Mesodermal cell (in vitro differentiated cells): ENCODE results near the gene SSB.

Experiments used
- H3K27ac ChIP-seq: 2 replicates; pipeline ENCODE4 v1.7.0; 2013; ENCODE audit warnings: mild to moderate bottlenecking, low read depth, low read length, moderate library complexity; ENCODE audit not compliant: severe bottlenecking
- H3K36me3 ChIP-seq: 2 replicates; pipeline ENCODE4 v1.7.1; 2013; ENCODE audit warnings: mild to moderate bottlenecking, low read length, moderate library complexity; ENCODE audit not compliant: control insufficient read depth, insufficient read depth
- H3K4me1 ChIP-seq: one replicate; pipeline ENCODE4 v1.7.1; 2013; ENCODE audit warnings: mild to moderate bottlenecking, low read length; ENCODE audit not compliant: insufficient read depth, control insufficient read depth, poor library complexity, severe bottlenecking
- H3K4me3 ChIP-seq: 2 replicates; pipeline ENCODE4 v1.7.0; 2013; ENCODE audit warnings: low read length, control low read depth, mild to moderate bottlenecking; ENCODE audit not compliant: insufficient read depth, poor library complexity, severe bottlenecking; ENCODE audit errors: extremely low read depth
- H3K9me3 ChIP-seq: 2 replicates; pipeline ENCODE4 v1.7.1; 2013; ENCODE audit warnings: mild to moderate bottlenecking, low read length, moderate library complexity; ENCODE audit not compliant: control insufficient read depth
- WGBS, 2 experiments: methylation state at CpG; one replicate each; pipeline ENCODE4 v1.1.5; 2013; ENCODE audit warnings: missing lambda C conversion rate in 2 of 2; ENCODE audit not compliant: insufficient coverage in 2 of 2; 5-methylcytosine and 5-hydroxymethylcytosine counted together

The SSB gene

DNA sequence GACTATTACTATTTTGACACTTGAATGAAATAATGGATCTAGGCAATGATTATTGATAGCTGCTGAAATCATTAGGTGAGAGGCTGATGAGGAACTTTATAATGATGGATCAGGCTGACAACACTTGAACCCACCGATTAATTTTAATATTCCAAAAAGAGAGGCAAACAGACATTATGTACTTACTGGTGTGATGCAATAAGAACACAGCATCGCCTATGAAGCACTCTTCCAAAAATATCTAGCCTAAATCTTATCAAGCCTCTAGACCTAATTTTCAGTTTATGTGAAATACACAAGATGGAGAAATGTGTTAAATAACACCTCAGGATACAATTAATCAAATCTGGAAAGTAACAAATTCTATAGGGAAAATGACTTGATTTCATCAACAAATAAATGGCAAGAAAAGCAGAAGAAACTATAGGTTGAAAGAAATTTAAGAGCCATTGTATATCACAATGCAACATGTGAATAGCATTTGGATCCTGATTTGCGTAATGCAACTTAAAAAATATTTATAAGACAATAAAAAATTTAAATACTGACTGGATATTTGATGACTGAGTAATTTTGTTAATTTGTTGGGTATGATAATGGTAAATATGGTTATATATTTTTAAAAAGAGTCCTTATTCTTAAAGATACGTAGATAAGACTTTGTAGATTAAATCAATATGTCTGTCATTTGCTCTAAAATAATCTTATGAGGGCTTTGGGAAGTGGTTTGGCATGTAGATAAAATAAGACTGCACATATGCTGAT, 17.2 kb upstream of the SSB start:
- Histone ChIP-seq H3K4me1 (peaks cover 2% of the 10 kb centered on the region), H3K4me3 (no peak overlapping the region), H3K27ac (no peak overlapping the region), H3K36me3 (no peaks in the 10 kb centered on the region), H3K9me3 (no peaks in the 10 kb centered on the region)
- WGBS, 2 experiments: no CpG with 5 or more reads among the region's 4 CpGs

DNA sequence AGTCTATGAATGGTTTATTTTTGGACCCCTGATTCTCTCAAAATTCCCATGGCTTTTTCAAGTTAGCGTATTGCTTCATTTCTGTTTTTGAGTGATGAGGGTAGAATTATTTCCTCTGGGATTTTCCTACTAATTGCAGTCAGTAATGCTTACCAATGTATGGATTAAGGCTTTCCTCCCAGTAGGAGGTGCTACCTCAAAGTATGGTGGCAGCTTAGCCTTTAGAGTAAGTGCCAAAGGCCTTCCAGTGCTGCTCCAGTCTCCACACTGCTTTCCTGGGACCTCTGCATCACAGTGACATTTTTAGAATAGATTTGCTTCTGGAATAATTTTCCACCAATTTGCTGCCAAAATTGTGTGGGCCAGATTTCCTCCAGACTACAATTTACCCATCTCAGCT, 16.2 kb upstream of the SSB start:
- Histone ChIP-seq H3K36me3 (no peaks in the 10 kb centered on the region), H3K27ac (no peak overlapping the region), H3K4me1 (no peaks in the 10 kb centered on the region), H3K4me3 (no peak overlapping the region), H3K9me3 (no peaks in the 10 kb centered on the region)
- WGBS, 2 experiments: 100% methylated on average over 1 of the region's 1 CpG; no CpG with 5 or more reads in 1 of the 2 experiments

DNA sequence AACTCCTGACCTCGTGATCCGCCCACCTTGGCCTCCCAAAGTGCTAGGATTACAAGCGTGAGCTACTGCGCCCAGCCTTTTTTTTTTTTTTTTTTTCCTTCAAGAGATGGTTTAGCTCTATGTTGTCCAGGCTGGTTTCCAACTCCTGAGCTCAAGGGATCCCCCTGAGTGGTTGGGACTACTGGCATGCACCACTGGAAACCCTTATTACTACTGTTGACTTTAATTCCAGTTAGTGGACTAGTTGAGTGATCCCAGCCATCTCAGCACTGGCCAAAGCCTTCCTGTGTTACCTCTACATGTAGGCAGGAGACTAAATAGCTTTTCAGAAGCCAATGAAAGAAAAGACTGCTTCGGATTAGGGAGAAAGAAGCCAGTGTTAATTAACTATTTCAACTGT, 8.1 kb upstream of the SSB start:
- H3K9me3 ChIP-seq: no peaks in the 10 kb centered on the region
- no peaks in the 10 kb centered on the region for H3K36me3 ChIP-seq
- no peak overlapping the region for H3K27ac ChIP-seq
- no peak overlapping the region for H3K4me3 ChIP-seq
- WGBS, 2 experiments: 96 to 97% methylated on average over 4 of the region's 5 CpGs
- no peaks in the 10 kb centered on the region for H3K4me1 ChIP-seq

DNA sequence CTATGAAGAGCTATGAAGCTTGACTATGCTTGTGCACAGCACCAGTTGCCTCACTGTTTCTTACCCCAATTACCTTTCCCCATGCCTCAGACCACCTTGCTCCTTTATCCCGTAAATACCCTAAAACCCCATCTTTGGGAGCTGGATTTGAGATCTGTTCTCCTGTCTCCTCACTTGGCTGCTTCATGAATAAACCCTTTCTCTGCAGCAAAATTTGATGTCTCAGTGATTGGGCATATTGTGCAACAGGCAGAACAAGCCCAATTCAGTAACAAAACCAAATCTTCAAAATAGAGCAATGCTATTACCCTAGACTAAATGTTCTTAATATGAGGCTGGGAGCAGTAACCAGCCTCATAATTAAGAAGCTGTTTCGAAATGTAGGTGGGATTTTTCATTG, 3.5 kb upstream of the SSB start:
- Histone ChIP-seq H3K4me3 (no peak overlapping the region), H3K27ac (no peak overlapping the region), H3K9me3 (no peaks in the 10 kb centered on the region), H3K36me3 (no peaks in the 10 kb centered on the region), H3K4me1 (no peaks in the 10 kb centered on the region)
- WGBS, 2 experiments: 42 to 70% methylated on average over 1 of the region's 2 CpGs

DNA sequence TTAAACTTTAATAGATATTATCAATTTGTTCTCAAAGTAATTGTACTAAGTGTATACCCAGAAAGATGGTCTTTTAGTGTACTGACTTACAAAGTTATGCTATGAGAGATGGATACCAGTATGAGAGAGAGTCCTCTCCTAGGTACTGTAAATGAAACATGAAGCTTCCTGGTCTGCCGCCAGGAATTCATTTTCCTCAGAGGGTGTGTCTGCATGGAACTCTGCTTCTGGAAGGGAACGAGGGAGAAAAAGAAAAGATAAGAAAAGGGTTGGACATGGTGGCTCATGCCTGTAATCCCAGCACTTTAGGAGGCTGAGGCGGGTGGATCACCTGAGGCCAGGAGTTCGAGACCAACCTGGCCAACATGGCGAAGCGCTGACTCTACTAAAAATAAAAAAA, 2.2 kb upstream of the SSB start:
- WGBS, 2 experiments: 92 to 94% methylated on average over 4 to 6 of the region's 6 CpGs
- Histone ChIP-seq H3K27ac (no peak overlapping the region), H3K9me3 (no peaks in the 10 kb centered on the region)

DNA sequence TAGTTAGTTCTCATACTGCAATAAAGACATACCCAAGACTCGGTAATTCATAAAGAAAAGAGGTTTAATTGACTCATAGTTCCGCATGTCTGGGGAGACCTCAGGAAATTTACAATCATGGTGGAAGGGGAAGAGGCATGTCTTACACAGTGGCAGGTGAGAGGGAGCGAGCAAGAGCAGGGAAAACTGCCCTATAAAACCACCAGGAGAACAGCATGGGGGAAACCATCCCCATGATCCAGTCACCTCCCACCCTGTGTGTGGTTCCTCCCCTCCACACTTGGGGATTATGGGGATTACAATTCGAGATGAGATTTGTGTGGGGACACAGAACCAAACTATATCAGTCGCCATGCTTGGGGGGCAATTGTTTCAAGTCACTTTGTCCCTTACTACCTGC, 1.1 kb upstream of the SSB start:
- WGBS, 2 experiments: 100% methylated on average over 2 of the region's 5 CpGs; no CpG with 5 or more reads in 1 of the 2 experiments
- H3K4me1 ChIP-seq: no peaks in the 10 kb centered on the region
- no peak overlapping the region for H3K4me3 ChIP-seq

More for the DNA sequence above, 2.2 kb upstream of the SSB start:
- Histone ChIP-seq H3K36me3 (peaks cover 2% of the 10 kb centered on the region), H3K4me3 (no peak overlapping the region), H3K4me1 (no peaks in the 10 kb centered on the region)

DNA sequence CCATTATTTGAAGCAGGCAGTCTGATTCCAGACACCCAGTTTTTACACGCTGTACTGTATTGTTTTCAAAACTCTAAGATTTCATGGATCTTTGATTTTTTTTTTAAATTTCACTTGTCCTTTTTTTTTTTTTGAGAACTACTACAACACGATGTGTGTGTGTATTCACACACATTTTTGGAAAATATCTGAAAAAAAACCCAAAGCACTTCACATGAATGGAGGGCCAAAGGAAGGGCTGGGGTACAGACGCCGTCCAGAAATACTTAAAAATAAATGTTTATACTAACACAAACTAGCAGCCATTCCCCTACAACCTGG, 314 bp upstream of the SSB start:
- Histone ChIP-seq H3K4me1 (no peaks in the 10 kb centered on the region), H3K27ac (peak overlapping the region; percentile 88), H3K9me3 (no peaks in the 10 kb centered on the region), H3K36me3 (peaks cover 14% of the 10 kb centered on the region), H3K4me3 (peak overlapping the region; percentile 91)
- WGBS, 2 experiments: 80% methylated on average over 1 of the region's 4 CpGs; no CpG with 5 or more reads in 1 of the 2 experiments

More for the DNA sequence above, 1.1 kb upstream of the SSB start:
- Histone ChIP-seq H3K9me3 (no peaks in the 10 kb centered on the region), H3K36me3 (peaks cover 13% of the 10 kb centered on the region), H3K27ac (no peak overlapping the region)

DNA sequence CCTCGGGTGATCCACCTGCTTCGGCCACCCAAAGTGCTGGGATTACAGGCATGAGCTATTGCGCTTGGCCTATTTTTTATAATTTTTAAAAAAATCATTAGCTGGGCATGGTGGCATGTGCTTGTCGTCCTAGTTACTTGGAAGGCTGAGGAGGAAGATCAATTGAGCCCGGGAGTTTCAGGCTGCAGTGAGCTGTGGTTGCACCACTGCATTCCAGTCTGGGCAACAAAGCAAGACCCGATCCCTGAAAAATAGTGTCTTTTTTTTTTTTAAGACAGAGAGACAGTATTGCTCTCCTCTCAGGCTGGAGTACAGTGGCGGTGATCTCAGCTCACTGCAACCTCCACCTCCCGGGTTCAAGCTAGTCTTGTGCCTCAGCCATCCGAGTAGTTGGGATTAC, 4.8 kb downstream of the SSB start:
- no peaks in the 10 kb centered on the region for H3K4me1 ChIP-seq
- 94 to 100% methylated on average over 5 to 8 of the region's 9 CpGs for WGBS, 2 experiments
- peaks cover 51% of the 10 kb centered on the region for H3K36me3 ChIP-seq
- no peak overlapping the region for H3K27ac ChIP-seq
- H3K4me3 ChIP-seq: no peak overlapping the region
- H3K9me3 ChIP-seq: no peaks in the 10 kb centered on the region

DNA sequence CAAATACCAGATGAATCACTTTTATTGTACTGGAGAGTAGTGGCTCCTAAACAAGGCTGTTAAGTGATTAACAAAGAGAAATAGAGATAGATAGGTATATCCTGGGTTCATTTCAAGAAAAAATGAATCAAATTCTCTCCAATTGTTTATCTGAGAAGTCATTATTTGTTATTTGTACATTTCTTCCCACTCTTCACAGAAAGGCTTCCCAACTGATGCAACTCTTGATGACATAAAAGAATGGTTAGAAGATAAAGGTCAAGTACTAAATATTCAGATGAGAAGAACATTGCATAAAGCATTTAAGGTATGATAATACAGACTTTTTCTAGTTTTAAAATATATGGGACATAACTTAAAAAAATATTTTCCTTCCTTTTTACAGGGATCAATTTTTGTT, 7.9 kb downstream of the SSB start:
- Histone ChIP-seq H3K27ac (no peak overlapping the region), H3K4me3 (no peak overlapping the region), H3K4me1 (no peaks in the 10 kb centered on the region), H3K36me3 (peaks cover 75% of the 10 kb centered on the region), H3K9me3 (no peaks in the 10 kb centered on the region)

DNA sequence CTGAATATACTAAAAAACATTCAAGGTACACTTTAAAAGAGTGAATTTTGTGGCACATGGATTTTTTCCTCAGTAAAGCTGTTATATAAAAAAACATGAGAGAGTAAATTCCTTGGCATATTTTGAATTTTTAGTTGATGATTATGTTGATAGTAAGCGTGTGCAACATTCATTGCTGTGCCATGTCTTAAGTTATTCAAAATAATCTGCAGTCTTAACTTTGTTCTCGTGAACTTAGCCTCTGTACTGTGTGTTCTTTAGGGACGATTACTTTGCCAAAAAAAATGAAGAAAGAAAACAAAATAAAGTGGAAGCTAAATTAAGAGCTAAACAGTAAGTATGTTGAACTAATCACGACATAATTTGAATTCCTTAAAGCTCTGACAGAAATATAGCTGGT, 9.6 kb downstream of the SSB start:
- Histone ChIP-seq H3K9me3 (no peaks in the 10 kb centered on the region), H3K36me3 (peaks cover 78% of the 10 kb centered on the region), H3K27ac (no peak overlapping the region), H3K4me1 (no peaks in the 10 kb centered on the region), H3K4me3 (no peak overlapping the region)
- WGBS, 2 experiments: 96 to 100% methylated on average over 1 to 4 of the region's 4 CpGs

DNA sequence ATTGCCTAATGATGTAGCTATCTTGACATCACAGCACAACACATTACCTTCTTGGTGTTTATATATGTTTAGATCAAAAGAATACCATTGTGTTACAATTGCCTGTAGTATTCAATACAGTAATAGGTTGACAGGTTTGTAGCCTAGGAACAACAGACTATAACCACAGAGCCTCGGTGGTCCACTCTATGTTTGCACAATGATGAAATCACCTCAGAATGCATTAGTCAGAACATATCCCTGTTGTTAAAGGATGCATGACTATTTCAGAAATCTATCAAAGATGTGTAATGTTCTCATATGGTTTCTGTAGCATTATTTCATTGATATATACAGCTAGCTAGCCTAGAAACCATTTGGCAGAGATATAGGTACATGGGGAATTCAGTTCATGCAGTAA, 17.2 kb downstream of the SSB start:
- WGBS, 2 experiments: no CpG with 5 or more reads among the region's 1 CpG

More for the DNA sequence above, 17.2 kb downstream of the SSB start:
- H3K36me3 ChIP-seq: peaks cover 79% of the 10 kb centered on the region
- no peaks in the 10 kb centered on the region for H3K9me3 ChIP-seq
- no peak overlapping the region for H3K4me3 ChIP-seq
- H3K27ac ChIP-seq: no peak overlapping the region
- peaks cover 3% of the 10 kb centered on the region for H3K4me1 ChIP-seq
